ENCODE measurements around the gene KIRREL3. TPM values are rescaled to one million over a fixed set of nuclear protein-coding genes. Genes with fewer than 3 reads are reported as not detected.

The KIRREL3 gene
- total and polyA plus RNA-seq, 9 donors, result 0.25 to 5.3 (median 0.48) TPM

GRCh38 chr11:126893796-126894195 is 106.8 kb downstream of the KIRREL3 start:
- H3K4me1 ChIP-seq (ENCODE audit: insufficient read depth), result no peaks in the 10 kb centered on the region
- DNase-seq, result no peak

GRCh38 chr11:126892756-126893155 is 107.8 kb downstream of the KIRREL3 start:
- no peak overlapping the region for H3K27ac ChIP-seq
- no peaks in the 10 kb centered on the region for H3K4me1 ChIP-seq (ENCODE audit: insufficient read depth)
- WGBS, 3 donors, result 58 to 64% (median 58%) methylated on average over 9 of the region's 9 CpGs
- H3K36me3 ChIP-seq, result no peaks in the 10 kb centered on the region
- intact Hi-C loops (cut with DNase I), result no loop called here
- no peaks in the 10 kb centered on the region for H3K27me3 ChIP-seq
- DNase-seq, result no peak
- no peaks in the 10 kb centered on the region for H3K9me3 ChIP-seq
- TF ChIP-seq POLR2A (IDR thresholded peaks at IDR 0.05) (no peak), CTCF (IDR thresholded peaks at IDR 0.05) (no peak), EP300 (IDR thresholded peaks at IDR 0.05) (no peak)
- H3K4me3 ChIP-seq, result no peak overlapping the region

More at GRCh38 chr11:126893796-126894195, 106.8 kb downstream of the KIRREL3 start:
- H3K9me3 ChIP-seq, result no peaks in the 10 kb centered on the region
- 26 to 28% (median 26%) methylated on average over 5 of the region's 5 CpGs for WGBS, 3 donors
- no peak overlapping the region for H3K4me3 ChIP-seq
- intact Hi-C loops (cut with DNase I), result no loop called here
- TF ChIP-seq CTCF (IDR thresholded peaks at IDR 0.05), result no peak
- TF ChIP-seq EP300 (IDR thresholded peaks at IDR 0.05), result no peak
- TF ChIP-seq POLR2A (IDR thresholded peaks at IDR 0.05), result no peak
- no peaks in the 10 kb centered on the region for H3K27me3 ChIP-seq
- H3K36me3 ChIP-seq, result no peaks in the 10 kb centered on the region
- no peak overlapping the region for H3K27ac ChIP-seq

- Histone ChIP-seq H3K4me3 (no peak overlapping the region), H3K27me3 (no peaks in the 10 kb centered on the region), H3K4me1 (ENCODE audit: insufficient read depth) (no peaks in the 10 kb centered on the region), H3K27ac (no peak overlapping the region), H3K9me3 (no peaks in the 10 kb centered on the region), H3K36me3 (no peaks in the 10 kb centered on the region)
- DNase-seq, result no peak
- intact Hi-C loops (cut with DNase I), result no loop called here
- WGBS, 3 donors, result 55 to 57% (median 56%) methylated on average over 4 of the region's 4 CpGs
- no peak for TF ChIP-seq EP300 (IDR thresholded peaks at IDR 0.05)
- TF ChIP-seq CTCF (IDR thresholded peaks at IDR 0.05), result no peak
- no peak for TF ChIP-seq POLR2A (IDR thresholded peaks at IDR 0.05)
Measured at GRCh38 chr11:126891556-126892217, 108.9 kb downstream of the KIRREL3 start.

GRCh38 chr11:126890561-126890960 is 110.0 kb downstream of the KIRREL3 start:
- Histone ChIP-seq H3K27ac (no peak overlapping the region), H3K4me3 (no peak overlapping the region), H3K36me3 (no peaks in the 10 kb centered on the region), H3K27me3 (no peaks in the 10 kb centered on the region), H3K4me1 (ENCODE audit: insufficient read depth) (no peaks in the 10 kb centered on the region), H3K9me3 (no peaks in the 10 kb centered on the region)
- TF ChIP-seq EP300 (IDR thresholded peaks at IDR 0.05), result no peak
- no peak for TF ChIP-seq CTCF (IDR thresholded peaks at IDR 0.05)
- no peak for TF ChIP-seq POLR2A (IDR thresholded peaks at IDR 0.05)
- 77 to 89% (median 85%) methylated on average over 7 of the region's 7 CpGs for WGBS, 3 donors
- DNase-seq, result no peak
- intact Hi-C loops (cut with DNase I), result no loop called here

Measured in ovary (tissue), 9 donors.